H9 (cell line): ENCODE results near the gene ARL5A. TPM values are rescaled to one million over a fixed set of nuclear protein-coding genes. Genes with fewer than 3 reads are reported as not detected.
A peak's percentile ranks its signal among the peaks of the same experiment; 100 is the strongest.

Experiments used
- DNase-seq: peaks from one replicate; pipeline ENCODE4 v3.0.0-alpha.2; 2017
- H2AFZ ChIP-seq: one replicate; pipeline ENCODE4 v1.6.1; 2013; ENCODE audit warnings: mild to moderate bottlenecking, low read length, control low read depth, moderate library complexity
- H2AK5ac ChIP-seq: 2 replicates; pipeline ENCODE4 v1.6.1; 2013; ENCODE audit warnings: low read length, control low read depth, mixed read lengths; ENCODE audit not compliant: insufficient read length
- H2BK120ac ChIP-seq: one replicate; pipeline ENCODE4 v1.6.1; 2013; ENCODE audit warnings: low read depth, mild to moderate bottlenecking, low read length, control low read depth, inconsistent platforms; ENCODE audit not compliant: poor library complexity, severe bottlenecking
- H2BK12ac ChIP-seq: 2 replicates; pipeline ENCODE4 v1.6.1; 2013; ENCODE audit warnings: low read length, control low read depth, mixed read lengths, low read depth; ENCODE audit not compliant: insufficient read length
- H2BK15ac ChIP-seq: 2 replicates; pipeline ENCODE4 v1.6.1; 2013; ENCODE audit warnings: low read depth, low read length, control low read depth
- H2BK20ac ChIP-seq: one replicate; pipeline ENCODE4 v1.6.1; 2013; ENCODE audit warnings: low read depth, mild to moderate bottlenecking, low read length, control low read depth, inconsistent platforms; ENCODE audit not compliant: poor library complexity, severe bottlenecking
- H2BK5ac ChIP-seq: 2 replicates; pipeline ENCODE4 v1.6.1; 2013; ENCODE audit warnings: low read length, control low read depth, mixed read lengths; ENCODE audit not compliant: insufficient read length
- H3K14ac ChIP-seq: 2 replicates; pipeline ENCODE4 v1.6.1; 2013; ENCODE audit warnings: low read length, control low read depth; ENCODE audit not compliant: insufficient read depth
- H3K18ac ChIP-seq: 2 replicates; pipeline ENCODE4 v1.6.1; 2013; ENCODE audit warnings: low read depth, mild to moderate bottlenecking, mixed read lengths, low read length, control low read depth; ENCODE audit not compliant: insufficient read length
- H3K23ac ChIP-seq: 2 replicates; pipeline ENCODE4 v1.6.1; 2013; ENCODE audit warnings: low read length, control low read depth, mixed read lengths, low read depth; ENCODE audit not compliant: insufficient read length
- H3K23me2 ChIP-seq: 2 replicates; pipeline ENCODE4 v1.6.1; 2013; ENCODE audit warnings: low read depth, mild to moderate bottlenecking, mixed read lengths, low read length, control low read depth; ENCODE audit not compliant: insufficient read length, poor library complexity, severe bottlenecking
- H3K27ac ChIP-seq: 2 replicates; pipeline ENCODE4 v1.5.1; 2013; ENCODE audit warnings: low read length, control low read depth, mixed read lengths, low read depth; ENCODE audit not compliant: insufficient read length
- H3K27me3 ChIP-seq: 2 replicates; pipeline ENCODE4 v1.6.1; 2013; ENCODE audit warnings: low read length, control low read depth, inconsistent platforms; ENCODE audit not compliant: insufficient read depth
- H3K4ac ChIP-seq: 2 replicates; pipeline ENCODE4 v1.6.1; 2013; ENCODE audit warnings: low read depth, mild to moderate bottlenecking, control low read depth, inconsistent platforms, low read length, moderate library complexity
- H3K4me1 ChIP-seq: 2 replicates; pipeline ENCODE4 v1.6.1; 2013; ENCODE audit warnings: low read length, control low read depth, inconsistent platforms; ENCODE audit not compliant: insufficient read depth
- H3K4me2 ChIP-seq: 2 replicates; pipeline ENCODE4 v1.6.1; 2013; ENCODE audit warnings: low read length, control low read depth, mixed read lengths; ENCODE audit not compliant: insufficient read length, insufficient read depth
- H3K56ac ChIP-seq: 2 replicates; pipeline ENCODE4 v1.6.1; 2013; ENCODE audit warnings: low read depth, mild to moderate bottlenecking, mixed read lengths, low read length, control low read depth; ENCODE audit not compliant: insufficient read length
- H3K79me1 ChIP-seq: 2 replicates; pipeline ENCODE4 v1.6.1; 2013; ENCODE audit warnings: low read depth, mild to moderate bottlenecking, moderate library complexity, low read length, control low read depth, inconsistent platforms; ENCODE audit not compliant: insufficient read depth, poor library complexity, severe bottlenecking
- H3K79me2 ChIP-seq: 2 replicates; pipeline ENCODE4 v1.6.1; 2013; ENCODE audit warnings: low read length, control low read depth, inconsistent platforms; ENCODE audit not compliant: insufficient read depth
- H3K9ac ChIP-seq: 2 replicates; pipeline ENCODE4 v1.6.1; 2013; ENCODE audit warnings: low read length, control low read depth, mixed read lengths; ENCODE audit not compliant: insufficient read length; ENCODE audit errors: extremely low read depth
- H3K9me3 ChIP-seq: one replicate; pipeline ENCODE4 v1.6.1; 2013; ENCODE audit warnings: low read depth, low read length, inconsistent platforms; ENCODE audit not compliant: control insufficient read depth
- H3T11ph ChIP-seq: one replicate; pipeline ENCODE4 v1.6.1; 2013; ENCODE audit warnings: mild to moderate bottlenecking, low read length, control low read depth, inconsistent platforms
- H4K20me1 ChIP-seq: one replicate; pipeline ENCODE4 v1.6.1; 2013; ENCODE audit not compliant: control insufficient read depth, insufficient read length, insufficient read depth
- H4K5ac ChIP-seq: 2 replicates; pipeline ENCODE4 v1.6.1; 2013; ENCODE audit warnings: low read depth, mild to moderate bottlenecking, mixed read lengths, low read length, control low read depth; ENCODE audit not compliant: insufficient read length
- H4K8ac ChIP-seq: replicated peaks from 2 replicates; pipeline ENCODE4 v1.6.1; 2013; ENCODE audit warnings: low read length, control low read depth, mixed read lengths, low read depth; ENCODE audit not compliant: insufficient read length
- H4K91ac ChIP-seq: 2 replicates; pipeline ENCODE4 v1.6.1; 2013; ENCODE audit warnings: low read depth, mild to moderate bottlenecking, moderate library complexity, mixed read lengths, low read length, control low read depth; ENCODE audit not compliant: insufficient read length
- H3K27ac Mint-ChIP-seq, 3 experiments: 2 replicates in 2 of 3; 3 replicates in 1 of 3; pipeline ENCODE4 v1.8.0; 2020 to 2021; ENCODE audit warnings: mixed read lengths in 3 of 3, mild to moderate bottlenecking in 1 of 3, moderate library complexity in 1 of 3
- H3K27me3 Mint-ChIP-seq: 2 replicates; pipeline ENCODE4 v1.8.0; 2021; ENCODE audit warnings: low read depth, mild to moderate bottlenecking, moderate library complexity, mixed read lengths
- H3K36me3 Mint-ChIP-seq, 3 experiments: 2 replicates in 2 of 3; 3 replicates in 1 of 3; pipeline ENCODE4 v1.8.0; 2020 to 2021; ENCODE audit warnings: low read depth in 3 of 3, mixed read lengths in 3 of 3; ENCODE audit not compliant: insufficient read depth in 1 of 3
- H3K4me1 Mint-ChIP-seq, 2 experiments: 2 replicates each; pipeline ENCODE4 v1.8.0; 2020; ENCODE audit warnings: mixed read lengths in 2 of 2
- H3K4me3 Mint-ChIP-seq, 2 experiments: 2 replicates in 1 of 2; 3 replicates in 1 of 2; pipeline ENCODE4 v1.8.0; 2020 to 2021; ENCODE audit warnings: mild to moderate bottlenecking in 2 of 2, mixed read lengths in 2 of 2, moderate library complexity in 1 of 2
- H3K9me3 Mint-ChIP-seq, 2 experiments: 2 replicates in 1 of 2; 3 replicates in 1 of 2; pipeline ENCODE4 v1.8.0; 2020; ENCODE audit warnings: mild to moderate bottlenecking in 2 of 2, mixed read lengths in 2 of 2, moderate library complexity in 1 of 2
- WGBS: extraction: QIAGEN DNeasy Blood & Tissue Kit; methylation state at CpG from one replicate; pipeline ENCODE4 v1.1.7; 2013; ENCODE audit warnings: missing lambda C conversion rate, low lambda C conversion rate, mixed read lengths; ENCODE audit not compliant: insufficient read length; ENCODE audit errors: extremely low coverage; 5-methylcytosine and 5-hydroxymethylcytosine counted together
- total RNA-seq: library from RNA; stranded (reverse); gene quantifications from 2 replicates; pipeline ENCODE4 v1.2.1, GENCODE V29; 2021
- TF ChIP-seq, protein P1 (sequence below): fragments of 200-600 bp; sonication (generic); conservative IDR thresholded peaks from 3 replicates; pipeline ENCODE4 v1.8.0; 2021; ENCODE audit warnings: antibody characterized with exemption, mild to moderate bottlenecking

The ARL5A gene
- total RNA-seq, 1 experiment from 2014 or later = 66.7 TPM

DNA sequence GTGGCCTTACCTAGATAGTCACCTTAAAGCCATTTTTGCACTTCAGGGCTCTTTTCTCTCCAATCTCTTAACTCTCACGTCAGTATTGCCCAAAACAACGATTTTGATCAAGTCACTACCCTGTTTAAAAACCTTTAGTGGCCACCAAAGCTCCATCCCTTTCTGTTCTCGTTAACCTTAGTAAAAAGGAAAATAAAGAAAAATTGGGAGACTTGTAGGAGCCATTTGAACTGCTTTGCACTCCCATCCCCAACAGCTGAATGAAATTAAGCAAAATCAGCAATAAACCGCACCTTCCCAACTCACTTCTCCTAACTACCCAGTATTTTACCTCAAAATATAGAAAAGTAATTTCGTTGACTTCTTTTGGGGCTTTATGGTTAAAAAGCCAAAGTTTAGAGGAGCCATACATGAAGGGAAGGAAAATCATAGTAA lies 686 bp upstream of the ARL5A start:
- no peak overlapping the region for H3K56ac ChIP-seq
- H3K27ac ChIP-seq = no peak overlapping the region
- Mint-ChIP-seq H3K9me3 (no peaks in the 10 kb centered on the region), H3K27me3 (no peaks in the 10 kb centered on the region), H3K4me1 (peaks cover 45 to 46% of the 10 kb centered on the region in 2 experiments), H3K4me3 (peak overlapping the region; percentile 93 to 98), H3K27ac (peak overlapping the region in 1 of 3 experiments; percentile 89; a peak in 3 of 7 replicates), H3K36me3 (no peaks in the 10 kb centered on the region)
- H2BK12ac ChIP-seq = no peak overlapping the region
- no peak overlapping the region for H2BK20ac ChIP-seq
- peaks cover 26% of the 10 kb centered on the region for H3K79me2 ChIP-seq
- WGBS = no CpG with 5 or more reads among the region's 5 CpGs
- H2BK120ac ChIP-seq = no peak overlapping the region
- no peak overlapping the region for H2BK15ac ChIP-seq
- H3K23ac ChIP-seq = no peak overlapping the region
- H3K4me1 ChIP-seq = peaks cover 4% of the 10 kb centered on the region; the same call in 1 of the 2 replicates
- no peak overlapping the region for H3K18ac ChIP-seq
- no peaks in the 10 kb centered on the region for H3K23me2 ChIP-seq
- H3K9me3 ChIP-seq = no peaks in the 10 kb centered on the region
- peak overlapping the region; percentile 54 for H3K4me2 ChIP-seq
- no peak overlapping the region for H3K9ac ChIP-seq
- TF ChIP-seq, protein P1, sequence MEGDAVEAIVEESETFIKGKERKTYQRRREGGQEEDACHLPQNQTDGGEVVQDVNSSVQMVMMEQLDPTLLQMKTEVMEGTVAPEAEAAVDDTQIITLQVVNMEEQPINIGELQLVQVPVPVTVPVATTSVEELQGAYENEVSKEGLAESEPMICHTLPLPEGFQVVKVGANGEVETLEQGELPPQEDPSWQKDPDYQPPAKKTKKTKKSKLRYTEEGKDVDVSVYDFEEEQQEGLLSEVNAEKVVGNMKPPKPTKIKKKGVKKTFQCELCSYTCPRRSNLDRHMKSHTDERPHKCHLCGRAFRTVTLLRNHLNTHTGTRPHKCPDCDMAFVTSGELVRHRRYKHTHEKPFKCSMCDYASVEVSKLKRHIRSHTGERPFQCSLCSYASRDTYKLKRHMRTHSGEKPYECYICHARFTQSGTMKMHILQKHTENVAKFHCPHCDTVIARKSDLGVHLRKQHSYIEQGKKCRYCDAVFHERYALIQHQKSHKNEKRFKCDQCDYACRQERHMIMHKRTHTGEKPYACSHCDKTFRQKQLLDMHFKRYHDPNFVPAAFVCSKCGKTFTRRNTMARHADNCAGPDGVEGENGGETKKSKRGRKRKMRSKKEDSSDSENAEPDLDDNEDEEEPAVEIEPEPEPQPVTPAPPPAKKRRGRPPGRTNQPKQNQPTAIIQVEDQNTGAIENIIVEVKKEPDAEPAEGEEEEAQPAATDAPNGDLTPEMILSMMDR = no peak
- no peak overlapping the region for H4K5ac ChIP-seq
- no peak overlapping the region for H4K8ac ChIP-seq
- no peaks in the 10 kb centered on the region for H4K20me1 ChIP-seq
- H4K91ac ChIP-seq = no peak overlapping the region
- no peak overlapping the region for H2BK5ac ChIP-seq
- DNase-seq = no peak
- no peak overlapping the region for H2AFZ ChIP-seq
- no peak overlapping the region for H3T11ph ChIP-seq
- no peak overlapping the region for H2AK5ac ChIP-seq
- H3K4ac ChIP-seq = no peak overlapping the region
- no peaks in the 10 kb centered on the region for H3K27me3 ChIP-seq
- no peaks in the 10 kb centered on the region for H3K79me1 ChIP-seq
- H3K14ac ChIP-seq = no peak overlapping the region
